ENCODE measurements around the gene TM9SF1. TPM values are rescaled to one million over a fixed set of nuclear protein-coding genes. Genes with fewer than 3 reads are reported as not detected.

Gene TM9SF1, protein sequence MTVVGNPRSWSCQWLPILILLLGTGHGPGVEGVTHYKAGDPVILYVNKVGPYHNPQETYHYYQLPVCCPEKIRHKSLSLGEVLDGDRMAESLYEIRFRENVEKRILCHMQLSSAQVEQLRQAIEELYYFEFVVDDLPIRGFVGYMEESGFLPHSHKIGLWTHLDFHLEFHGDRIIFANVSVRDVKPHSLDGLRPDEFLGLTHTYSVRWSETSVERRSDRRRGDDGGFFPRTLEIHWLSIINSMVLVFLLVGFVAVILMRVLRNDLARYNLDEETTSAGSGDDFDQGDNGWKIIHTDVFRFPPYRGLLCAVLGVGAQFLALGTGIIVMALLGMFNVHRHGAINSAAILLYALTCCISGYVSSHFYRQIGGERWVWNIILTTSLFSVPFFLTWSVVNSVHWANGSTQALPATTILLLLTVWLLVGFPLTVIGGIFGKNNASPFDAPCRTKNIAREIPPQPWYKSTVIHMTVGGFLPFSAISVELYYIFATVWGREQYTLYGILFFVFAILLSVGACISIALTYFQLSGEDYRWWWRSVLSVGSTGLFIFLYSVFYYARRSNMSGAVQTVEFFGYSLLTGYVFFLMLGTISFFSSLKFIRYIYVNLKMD
- total RNA-seq: 71.9 and 83.6 TPM in 2 replicates

DNA sequence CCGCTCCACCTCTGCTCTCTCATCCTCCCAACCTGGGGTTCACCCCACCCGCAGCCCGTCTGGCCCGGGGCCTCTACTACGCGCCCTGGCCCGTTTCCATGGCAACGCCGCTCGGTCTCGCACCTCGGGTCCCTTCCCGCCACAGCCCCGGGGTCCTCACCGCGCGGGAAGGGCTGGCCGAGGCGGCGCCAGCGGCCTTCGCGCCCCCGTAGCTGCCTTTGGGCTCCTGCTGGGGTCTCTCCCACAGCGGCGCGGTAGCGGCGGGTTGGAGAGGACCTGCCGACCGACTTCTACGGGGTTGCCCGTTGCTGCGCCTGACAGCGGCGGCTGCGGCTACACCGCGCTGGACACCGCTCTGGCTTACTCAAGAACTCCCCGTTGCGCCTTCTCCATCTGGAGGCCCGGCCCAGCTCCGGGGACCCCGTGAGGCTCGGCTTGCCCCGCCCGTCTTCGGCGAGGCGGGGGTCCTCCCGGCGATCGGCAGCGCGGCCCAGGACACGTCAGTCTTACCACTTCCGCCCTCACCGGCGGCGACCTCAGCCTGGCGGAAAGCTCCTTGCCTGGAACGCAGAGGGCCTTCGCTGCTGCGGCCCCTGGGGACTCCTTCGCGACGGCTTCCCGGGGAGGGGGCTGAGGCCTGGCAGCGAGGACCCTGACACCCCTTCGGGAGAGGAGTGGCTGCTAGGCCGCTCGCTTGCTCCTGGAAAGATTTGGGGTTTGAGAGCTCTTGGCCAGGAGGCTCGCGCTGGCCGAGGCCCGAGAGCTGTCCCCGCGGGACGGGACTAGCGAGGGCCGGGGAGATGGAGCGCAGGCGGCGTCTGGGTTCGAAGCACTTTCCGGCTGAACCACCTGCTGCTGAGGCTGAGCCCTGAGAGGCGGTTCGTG, at the start of gene TM9SF1:
Gene TM9SF1, minus strand, starts transcription at position 256 of the 885 bp plus-strand sequence. CDS start 422 bp downstream, outside the sequence.

DNA sequence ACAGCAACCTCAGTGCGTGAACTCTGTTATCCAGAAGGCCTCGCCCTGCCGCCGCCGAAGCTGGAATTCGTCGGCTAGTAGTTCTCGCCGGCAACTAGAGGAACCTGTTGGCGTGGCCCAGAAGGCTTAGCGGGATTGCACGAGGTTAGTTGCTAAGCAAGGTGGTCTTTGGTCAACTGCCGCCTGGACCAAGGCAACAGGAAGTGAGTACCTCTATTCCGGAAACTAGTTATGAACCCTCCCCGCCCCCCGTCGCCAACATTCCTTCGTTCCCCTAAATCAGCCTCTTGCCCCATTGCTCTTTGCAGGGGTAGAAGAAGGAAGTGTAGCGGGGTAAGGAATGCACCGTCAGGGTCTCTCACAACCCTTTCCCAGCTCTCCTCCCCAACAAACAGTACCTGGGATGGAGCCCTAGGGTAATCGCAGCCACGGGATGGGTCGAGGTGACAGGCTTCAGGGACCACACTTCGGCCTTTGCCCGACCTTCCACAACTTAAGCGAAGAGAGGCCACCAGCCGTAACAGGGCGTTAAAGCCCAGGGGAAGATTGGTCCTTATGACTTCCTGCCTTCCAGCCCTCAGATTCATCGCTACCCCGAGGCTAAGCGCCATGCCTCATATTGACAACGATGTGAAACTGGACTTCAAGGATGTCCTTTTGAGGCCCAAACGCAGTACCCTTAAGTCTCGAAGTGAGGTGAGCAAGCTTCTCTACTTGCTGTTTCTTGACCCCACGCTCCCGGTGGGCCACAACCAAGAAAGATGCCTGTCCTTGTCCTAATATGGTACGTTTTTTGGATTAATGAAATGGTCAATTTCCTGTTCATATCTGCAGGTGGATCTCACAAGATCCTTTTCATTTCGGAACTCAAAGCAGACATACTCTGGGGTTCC, 37.6 kb upstream of the TM9SF1 start, which contains the start of gene GMPR2:
Gene GMPR2, plus strand, starts transcription at position 285 of the 893 bp plus-strand sequence. Its CDS starts 325 bp downstream, at position 610.

DNA sequence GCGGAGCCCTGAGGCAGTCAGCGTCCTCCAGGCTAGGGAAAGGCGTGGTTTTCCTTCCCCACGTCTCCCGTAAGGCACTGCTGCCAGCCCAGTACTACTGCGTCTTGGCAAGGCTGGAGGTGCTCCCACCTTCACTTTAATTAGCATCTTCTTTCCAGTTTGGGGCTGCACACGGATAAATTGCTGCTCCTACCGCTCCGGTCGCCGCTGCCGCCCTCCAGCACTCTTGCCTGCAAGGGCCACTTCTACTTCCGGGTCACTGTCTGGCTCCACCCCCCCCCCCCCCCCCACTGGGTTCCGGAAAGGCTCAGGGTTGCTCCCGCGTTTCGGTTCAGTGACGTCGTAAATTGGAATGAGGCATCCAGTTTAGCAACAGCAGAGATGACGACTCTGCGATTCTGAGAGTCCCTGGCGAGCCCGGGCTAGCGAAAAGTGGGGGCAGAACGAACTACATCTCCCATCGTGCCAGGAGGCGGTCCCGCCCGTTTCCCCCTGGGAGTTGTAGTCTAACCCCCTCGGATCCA, 36.9 kb upstream of the TM9SF1 start, which contains the start of gene NEDD8:
Gene NEDD8, minus strand, starts transcription at position 247 of the 524 bp plus-strand sequence. Its CDS starts 100 bp downstream, at position 147.

GRCh38 chr14:24215495-24216344, 20.5 kb upstream of the TM9SF1 start, which contains the start of gene MDP1:
TSS of gene MDP1 (minus strand) at chr14:24216066. CDS start at chr14:24215955, 111 bp downstream.

GRCh38 chr14:24212924-24213865, 18.0 kb upstream of the TM9SF1 start, which contains the start of gene CHMP4A:
TSS of gene CHMP4A (minus strand) at chr14:24213488. CDS start at chr14:24213439, 49 bp downstream.

GRCh38 chr14:24188251-24189058, 6.8 kb downstream of the TM9SF1 start, which contains the start of gene IPO4:
TSS of gene IPO4 (minus strand) at chr14:24188816. CDS start at chr14:24188787, 29 bp downstream.

GRCh38 chr14:24171422-24172260, 23.6 kb downstream of the TM9SF1 start, which contains the start of gene REC8:
TSS of gene REC8 (plus strand) at chr14:24172080. CDS start at chr14:24172553, 473 bp downstream.

DNA sequence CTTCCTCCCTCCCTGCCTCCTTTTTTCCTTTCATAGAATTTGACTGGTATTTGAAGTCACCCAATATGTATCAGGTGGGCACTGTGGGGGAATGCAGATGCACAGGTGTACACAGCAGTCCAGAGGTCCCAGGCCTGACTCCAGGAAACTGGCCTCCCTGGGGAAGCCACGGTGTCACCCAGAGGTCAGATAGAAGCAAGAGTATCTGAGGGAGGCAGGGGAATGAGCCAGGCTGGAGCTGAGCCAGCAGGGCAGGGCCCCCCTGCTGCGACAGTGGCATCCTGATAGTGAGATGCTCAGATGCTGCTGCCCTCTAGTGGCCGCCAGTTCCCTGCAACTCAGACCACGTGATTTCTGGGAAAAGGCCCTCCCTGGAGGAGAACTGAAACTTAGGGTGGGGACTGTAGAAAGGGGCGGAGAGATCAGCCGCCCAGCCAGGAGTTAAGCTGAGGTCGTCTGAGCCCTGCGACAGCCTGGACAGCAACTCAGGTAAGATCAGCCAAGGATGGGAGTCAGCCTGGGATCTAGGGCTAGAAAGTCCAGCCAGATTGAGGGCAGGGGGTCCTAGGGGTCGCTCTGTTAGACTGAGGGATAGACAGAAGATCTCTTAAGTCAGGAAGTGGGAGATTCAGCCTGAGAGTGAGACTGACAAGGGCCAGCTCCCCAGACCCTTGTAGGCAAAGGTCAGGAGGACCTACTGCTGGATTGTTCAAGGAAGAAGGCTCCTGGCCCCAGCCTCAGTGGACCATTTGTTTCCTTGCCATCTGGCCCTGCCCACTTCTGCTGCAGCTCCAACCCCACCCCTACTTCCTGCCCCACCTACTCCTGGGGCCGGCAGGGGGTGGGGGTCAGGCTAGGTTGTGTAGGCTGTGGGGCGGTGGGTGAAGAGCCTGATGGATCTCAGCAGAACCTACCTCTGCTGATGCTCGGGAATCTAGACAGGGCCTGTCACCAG, 34.1 kb downstream of the TM9SF1 start, which contains the start of gene IRF9:
Gene IRF9, plus strand, starts transcription at position 416 of the 955 bp plus-strand sequence. CDS start 880 bp downstream, outside the sequence.

GRCh38 chr14:24146978-24147760, 48.1 kb downstream of the TM9SF1 start, which contains the start of gene RNF31:
TSS of gene RNF31 (plus strand) at chr14:24147498. CDS start at chr14:24147699, 201 bp downstream.

DNA sequence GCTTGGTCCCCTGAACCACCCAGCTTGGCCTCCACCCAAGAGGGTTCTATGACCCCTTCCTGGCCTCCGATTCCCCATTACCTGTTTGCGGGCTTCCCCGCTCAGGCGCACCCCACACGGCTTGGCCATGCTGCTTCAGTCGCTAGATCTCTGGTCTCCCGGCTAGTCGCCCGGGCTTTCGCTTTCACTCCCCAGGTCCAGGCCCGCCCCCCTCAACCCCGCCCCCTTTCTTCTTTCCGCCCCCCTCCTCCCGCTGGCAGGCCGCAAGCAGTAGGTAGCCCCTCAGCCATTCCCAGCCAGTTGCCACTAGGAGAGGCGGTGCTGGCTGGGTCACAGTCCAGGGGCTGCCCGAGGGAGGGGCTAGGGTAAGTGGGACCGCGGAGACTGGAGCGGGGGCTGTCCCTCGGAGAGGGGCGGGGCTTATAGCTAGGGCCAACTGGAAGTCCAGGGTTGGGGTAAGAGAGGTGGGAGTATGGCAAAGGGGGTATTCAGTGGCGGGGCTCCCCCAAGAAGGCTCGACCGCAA, 48.7 kb downstream of the TM9SF1 start, which contains the start of gene PSME2:
Gene PSME2, minus strand, starts transcription at position 158 of the 525 bp plus-strand sequence. Its CDS starts 29 bp downstream, at position 129.

GRCh38 chr14:24141097-24141880, 54.0 kb downstream of the TM9SF1 start, which contains the start of gene EMC9:
TSS of gene EMC9 (minus strand) at chr14:24141591. CDS start at chr14:24141304, 287 bp downstream.

Data from articular chondrocyte of knee joint (primary cell).